Hepatocyte (in vitro differentiated cells): Measurements from ENCODE around the gene SNX5. TPM values are rescaled to one million over a fixed set of nuclear protein-coding genes. Genes with fewer than 3 reads are reported as not detected.

ENCODE experiments used
- DNase-seq: peaks from one replicate; pipeline ENCODE4 v3.0.0-alpha.2; 2016; ENCODE audit warnings: low spot score
- H2AFZ ChIP-seq: fragments of 200-600 bp; sonication (generic); 2 replicates; pipeline ENCODE4 v1.6.0; 2016; ENCODE audit warnings: antibody characterized with exemption, mild to moderate bottlenecking
- H3K27ac ChIP-seq: fragments of 200-600 bp; sonication (generic); 2 replicates; pipeline ENCODE4 v1.5.1; 2016; ENCODE audit warnings: mild to moderate bottlenecking
- H3K27me3 ChIP-seq: fragments of 200-600 bp; sonication (generic); 2 replicates; pipeline ENCODE4 v1.6.1; 2016
- H3K36me3 ChIP-seq: fragments of 200-600 bp; sonication (generic); replicated peaks from 2 replicates; pipeline ENCODE4 v1.5.1; 2016; ENCODE audit warnings: low read depth; ENCODE audit not compliant: insufficient read depth
- H3K4me1 ChIP-seq: fragments of 200-600 bp; sonication (generic); 2 replicates; pipeline ENCODE4 v1.5.1; 2016; ENCODE audit warnings: mild to moderate bottlenecking, moderate library complexity; ENCODE audit not compliant: insufficient read depth
- H3K4me2 ChIP-seq: fragments of 200-600 bp; sonication (generic); 2 replicates; pipeline ENCODE4 v1.6.0; 2016
- H3K4me3 ChIP-seq: fragments of 200-600 bp; sonication (generic); 2 replicates; pipeline ENCODE4 v1.5.1; 2016; ENCODE audit warnings: mild to moderate bottlenecking
- H3K79me2 ChIP-seq: fragments of 200-600 bp; sonication (generic); 2 replicates; pipeline ENCODE4 v1.6.0; 2017; ENCODE audit warnings: mild to moderate bottlenecking
- H3K9me2 ChIP-seq: fragments of 200-600 bp; sonication (generic); replicated peaks from 2 replicates; pipeline ENCODE4 v1.6.0; 2017; ENCODE audit warnings: mild to moderate bottlenecking; ENCODE audit not compliant: insufficient read depth
- H3K9me3 ChIP-seq: fragments of 200-600 bp; sonication (generic); 2 replicates; pipeline ENCODE4 v1.5.1; 2016; ENCODE audit warnings: low read depth, mild to moderate bottlenecking
- H4K20me1 ChIP-seq: fragments of 200-600 bp; sonication (generic); 2 replicates; pipeline ENCODE4 v1.6.0; 2016; ENCODE audit warnings: mild to moderate bottlenecking; ENCODE audit not compliant: insufficient read depth, poor library complexity, severe bottlenecking
- EZH2 ChIP-seq: fragments of 200-600 bp; sonication (generic); IDR thresholded peaks from 2 replicates; pipeline ENCODE4 v1.6.1; 2016; ENCODE audit warnings: antibody characterized with exemption, mild to moderate bottlenecking, borderline replicate concordance
- EZH2phosphoT487 ChIP-seq: fragments of 200-600 bp; sonication (generic); IDR thresholded peaks from one replicate; pipeline ENCODE4 v1.6.1; 2018; ENCODE audit warnings: antibody characterized with exemption, mild to moderate bottlenecking, low read depth, moderate library complexity; ENCODE audit not compliant: unreplicated experiment, severe bottlenecking
- WGBS: methylation state at CpG from one replicate; pipeline ENCODE4 v1.1.6; 2016; ENCODE audit warnings: low lambda C conversion rate; ENCODE audit errors: missing lambda C conversion rate; 5-methylcytosine and 5-hydroxymethylcytosine counted together
- polyA plus RNA-seq: library from polyadenylated mRNA; unstranded; fragments of >200 nt; fragmentation: Nextera tagmentation; extraction: Ambion mirVana; gene quantifications from 2 replicates; pipeline ENCODE4 v1.2.1, GENCODE V29; 2016
- total RNA-seq: library from RNA; depleted of rRNA; stranded (reverse); fragments of >200 nt; gene quantifications from 2 replicates; pipeline ENCODE4 v1.2.3, GENCODE V29; 2014
- TF ChIP-seq, protein P1 (sequence below): fragments of 200-600 bp; sonication (generic); IDR thresholded peaks from 2 replicates; pipeline ENCODE4 v1.5.1; 2016; ENCODE audit warnings: antibody characterized with exemption, mild to moderate bottlenecking; ENCODE audit not compliant: poor library complexity

SNX5 gene
- total and polyA plus RNA-seq, 2 experiments from 2014 or later = 74.9 to 190 TPM

DNA sequence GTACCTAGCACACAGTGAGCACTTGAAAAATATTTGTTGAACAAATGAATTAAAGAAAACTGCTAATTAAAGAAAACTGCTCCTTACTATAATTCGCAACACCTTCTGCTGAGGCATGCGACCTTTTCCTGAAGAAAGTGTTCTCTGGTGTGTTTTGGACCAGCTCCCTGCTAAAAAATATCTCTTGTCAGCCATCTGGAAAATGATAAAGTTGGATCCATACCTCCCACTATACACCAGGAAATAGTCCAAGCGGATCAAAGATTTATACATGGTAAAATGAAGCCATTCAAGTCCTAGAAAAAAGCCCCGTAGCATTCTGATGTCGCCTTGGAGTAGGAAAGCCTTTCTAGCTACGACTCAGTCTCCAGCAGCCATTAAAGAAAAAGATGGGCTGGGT is 45.8 kb upstream of the SNX5 start:
- no peak overlapping the region for H3K27ac ChIP-seq
- WGBS = 94% methylated on average over 6 of the region's 6 CpGs
- no peaks in the 10 kb centered on the region for H3K9me3 ChIP-seq
- H2AFZ ChIP-seq = no peak overlapping the region
- no peaks in the 10 kb centered on the region for H3K4me1 ChIP-seq
- H4K20me1 ChIP-seq = no peaks in the 10 kb centered on the region
- TF ChIP-seq EZH2 (no peak), EZH2phosphoT487 (no peak)
- TF ChIP-seq, protein P1, sequence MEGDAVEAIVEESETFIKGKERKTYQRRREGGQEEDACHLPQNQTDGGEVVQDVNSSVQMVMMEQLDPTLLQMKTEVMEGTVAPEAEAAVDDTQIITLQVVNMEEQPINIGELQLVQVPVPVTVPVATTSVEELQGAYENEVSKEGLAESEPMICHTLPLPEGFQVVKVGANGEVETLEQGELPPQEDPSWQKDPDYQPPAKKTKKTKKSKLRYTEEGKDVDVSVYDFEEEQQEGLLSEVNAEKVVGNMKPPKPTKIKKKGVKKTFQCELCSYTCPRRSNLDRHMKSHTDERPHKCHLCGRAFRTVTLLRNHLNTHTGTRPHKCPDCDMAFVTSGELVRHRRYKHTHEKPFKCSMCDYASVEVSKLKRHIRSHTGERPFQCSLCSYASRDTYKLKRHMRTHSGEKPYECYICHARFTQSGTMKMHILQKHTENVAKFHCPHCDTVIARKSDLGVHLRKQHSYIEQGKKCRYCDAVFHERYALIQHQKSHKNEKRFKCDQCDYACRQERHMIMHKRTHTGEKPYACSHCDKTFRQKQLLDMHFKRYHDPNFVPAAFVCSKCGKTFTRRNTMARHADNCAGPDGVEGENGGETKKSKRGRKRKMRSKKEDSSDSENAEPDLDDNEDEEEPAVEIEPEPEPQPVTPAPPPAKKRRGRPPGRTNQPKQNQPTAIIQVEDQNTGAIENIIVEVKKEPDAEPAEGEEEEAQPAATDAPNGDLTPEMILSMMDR = no peak
- no peaks in the 10 kb centered on the region for H3K27me3 ChIP-seq
- no peaks in the 10 kb centered on the region for H3K36me3 ChIP-seq
- H3K9me2 ChIP-seq = no peaks in the 10 kb centered on the region
- no peaks in the 10 kb centered on the region for H3K79me2 ChIP-seq
- no peak overlapping the region for H3K4me3 ChIP-seq
- H3K4me2 ChIP-seq = no peak overlapping the region
- DNase-seq = no peak

GRCh38 chr20:18012901-18013300 is 44.3 kb upstream of the SNX5 start:
- peaks cover 8% of the 10 kb centered on the region for H3K4me1 ChIP-seq
- no peak overlapping the region for H3K4me2 ChIP-seq
- no peaks in the 10 kb centered on the region for H4K20me1 ChIP-seq
- TF ChIP-seq EZH2phosphoT487 = no peak
- TF ChIP-seq, protein P1 = no peak
- no peak for TF ChIP-seq EZH2
- no peaks in the 10 kb centered on the region for H3K79me2 ChIP-seq
- H3K4me3 ChIP-seq = no peak overlapping the region
- H3K27ac ChIP-seq = no peak overlapping the region
- no peak for DNase-seq
- H3K27me3 ChIP-seq = no peaks in the 10 kb centered on the region
- no peaks in the 10 kb centered on the region for H3K9me2 ChIP-seq
- H2AFZ ChIP-seq = no peak overlapping the region
- 97% methylated on average over 2 of the region's 2 CpGs for WGBS
- no peaks in the 10 kb centered on the region for H3K36me3 ChIP-seq
- H3K9me3 ChIP-seq = no peaks in the 10 kb centered on the region

GRCh38 chr20:18011951-18012645 is 43.5 kb upstream of the SNX5 start:
- WGBS = 97% methylated on average over 19 of the region's 21 CpGs
- H2AFZ ChIP-seq = no peak overlapping the region

More at GRCh38 chr20:18011951-18012645, 43.5 kb upstream of the SNX5 start:
- no peaks in the 10 kb centered on the region for H4K20me1 ChIP-seq
- H3K9me2 ChIP-seq = no peaks in the 10 kb centered on the region
- no peaks in the 10 kb centered on the region for H3K36me3 ChIP-seq
- TF ChIP-seq, protein P1 = no peak
- TF ChIP-seq EZH2 (no peak), EZH2phosphoT487 (no peak)
- H3K4me2 ChIP-seq = no peak overlapping the region
- no peaks in the 10 kb centered on the region for H3K9me3 ChIP-seq
- H3K79me2 ChIP-seq = no peaks in the 10 kb centered on the region
- no peak overlapping the region for H3K4me3 ChIP-seq
- no peak overlapping the region for H3K27ac ChIP-seq
- DNase-seq = no peak
- peaks cover 16% of the 10 kb centered on the region for H3K4me1 ChIP-seq
- no peaks in the 10 kb centered on the region for H3K27me3 ChIP-seq
